NAMALWA (cell line): ENCODE data around the gene IFNAR1.
"Not testable (repeated sequence)": the region's sequence is repeated elsewhere in the genome, so short reads cannot be mapped to it uniquely, and the experiment has no call there.

ENCODE experiments used
- DNase-seq: peaks from one replicate; pipeline ENCODE4 v3.0.0-alpha.2; 2015; ENCODE audit warnings: low spot score

IFNAR1 gene

GRCh38 chr21:33377221-33377920 lies 52.6 kb downstream of the IFNAR1 start:
- no peak for DNase-seq

- no peak for DNase-seq
Observed at GRCh38 chr21:33378081-33378480, 53.3 kb downstream of the IFNAR1 start.

DNA sequence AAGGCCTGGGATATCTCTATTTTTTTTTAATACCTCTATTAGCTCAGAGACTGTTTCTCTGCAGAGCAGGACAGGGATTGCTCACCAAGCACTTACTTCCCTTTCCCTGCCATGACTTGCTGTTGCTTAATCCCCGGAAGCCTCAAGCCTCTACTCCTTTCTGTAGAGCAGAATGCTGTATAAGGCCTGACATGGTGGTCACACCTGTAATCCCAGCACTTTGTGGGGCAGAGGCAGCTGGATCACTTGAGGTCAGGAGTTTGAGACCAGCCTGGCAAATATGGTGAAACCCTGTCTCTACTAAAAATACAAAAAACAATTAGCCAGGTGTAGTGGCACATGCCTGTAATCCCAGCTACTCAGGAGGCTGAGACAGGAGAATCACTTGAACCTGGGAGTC lies 55.2 kb downstream of the IFNAR1 start:
- not testable (repeated sequence) for DNase-seq

GRCh38 chr21:33380483-33380998 lies 55.8 kb downstream of the IFNAR1 start:
- no peak for DNase-seq

DNA sequence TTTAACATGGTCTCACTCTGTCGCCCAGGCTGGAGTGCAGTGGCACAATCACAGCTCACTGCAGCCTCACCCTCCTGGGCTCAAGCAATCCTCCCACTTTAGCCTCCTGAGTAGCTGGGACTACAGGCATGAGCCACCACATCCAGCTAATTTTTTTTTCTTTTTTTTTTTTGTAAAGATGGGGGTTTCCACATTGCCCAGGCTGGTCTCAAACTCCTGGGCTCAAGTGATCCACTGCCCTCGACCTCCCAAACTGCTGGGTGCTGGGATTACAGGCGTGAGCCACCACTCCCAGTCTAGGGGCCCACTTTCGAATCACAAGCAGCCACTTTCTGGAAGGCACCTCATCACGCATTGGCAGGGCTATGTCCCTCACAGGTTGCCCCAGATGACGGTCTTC lies 56.6 kb downstream of the IFNAR1 start:
- not testable (repeated sequence) for DNase-seq

GRCh38 chr21:33383056-33383888 lies 58.5 kb downstream of the IFNAR1 start:
- peak; percentile 91 for DNase-seq

DNA sequence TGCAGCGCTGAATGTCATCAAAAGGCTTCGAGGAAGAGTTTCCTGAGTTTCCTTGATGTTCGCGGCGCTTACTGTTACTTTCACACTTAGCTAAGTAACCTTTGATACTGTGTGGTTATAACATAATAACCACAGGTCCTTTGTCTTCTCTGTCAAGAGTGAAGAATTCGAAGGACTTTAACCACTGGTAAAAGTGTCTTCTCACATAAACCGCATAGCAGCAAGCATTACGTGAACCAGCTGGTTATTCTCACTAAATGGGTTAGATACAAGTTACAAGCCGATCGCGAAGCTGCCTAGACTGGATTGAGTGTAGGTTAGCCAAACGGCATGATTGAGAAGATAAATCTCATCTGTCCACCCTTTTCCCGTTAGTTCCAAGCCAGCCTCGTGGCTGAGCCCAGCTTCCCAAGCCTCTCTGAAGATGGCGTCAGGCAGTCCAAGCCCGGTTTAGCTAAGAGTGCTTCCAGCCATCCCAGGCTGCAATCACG lies 60.1 kb downstream of the IFNAR1 start:
- DNase-seq, result no peak

DNA sequence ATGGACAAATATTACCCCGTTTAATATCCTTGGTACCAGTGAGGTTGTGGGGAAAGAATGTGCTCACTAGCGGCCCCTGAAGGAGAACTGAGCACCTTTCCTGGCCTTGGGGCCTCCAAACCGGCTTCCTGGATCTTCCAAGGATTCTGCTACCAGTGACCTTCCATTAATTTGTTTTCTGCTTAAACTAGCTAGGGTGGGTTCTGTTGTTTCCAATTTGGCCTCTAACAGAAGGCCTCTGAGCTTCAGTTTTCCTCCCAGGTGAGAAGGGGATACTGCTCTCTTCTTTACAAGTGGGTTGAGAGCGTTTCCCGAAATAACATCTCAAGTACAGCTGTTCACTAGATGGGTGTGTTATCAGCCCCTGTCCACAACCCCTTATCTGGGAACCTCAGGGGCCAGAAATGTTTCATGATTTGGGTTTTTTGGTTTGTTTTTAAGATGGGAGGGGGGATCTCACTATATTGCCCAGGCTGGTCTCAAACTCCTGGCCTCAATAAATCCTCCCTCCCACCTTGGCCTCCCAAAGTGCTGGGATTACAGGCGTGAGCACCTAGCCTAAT lies 61.5 kb downstream of the IFNAR1 start:
- DNase-seq, result no peak

DNA sequence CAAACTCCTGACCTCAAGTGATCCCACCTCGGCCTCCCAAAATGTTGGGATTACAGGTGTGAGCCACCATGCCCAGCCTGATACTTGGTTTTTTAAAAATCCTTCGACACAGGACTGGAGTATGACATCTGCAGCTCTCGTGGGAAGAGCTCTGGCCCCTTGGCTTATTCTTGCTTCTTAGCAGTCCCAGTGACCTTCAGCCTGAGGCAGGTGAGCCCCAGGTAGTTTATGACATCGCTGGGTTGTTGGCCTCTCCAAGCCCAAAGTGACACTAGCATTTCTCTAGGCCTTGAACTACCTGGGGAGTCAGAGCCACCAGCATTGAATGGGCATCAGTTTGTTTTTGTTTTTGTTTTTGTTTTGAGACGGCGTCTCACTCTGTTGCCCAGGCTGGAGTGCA lies 62.5 kb downstream of the IFNAR1 start:
- no peak for DNase-seq

- no peak for DNase-seq
Observed at GRCh38 chr21:33388188-33388587, 63.4 kb downstream of the IFNAR1 start.

DNA sequence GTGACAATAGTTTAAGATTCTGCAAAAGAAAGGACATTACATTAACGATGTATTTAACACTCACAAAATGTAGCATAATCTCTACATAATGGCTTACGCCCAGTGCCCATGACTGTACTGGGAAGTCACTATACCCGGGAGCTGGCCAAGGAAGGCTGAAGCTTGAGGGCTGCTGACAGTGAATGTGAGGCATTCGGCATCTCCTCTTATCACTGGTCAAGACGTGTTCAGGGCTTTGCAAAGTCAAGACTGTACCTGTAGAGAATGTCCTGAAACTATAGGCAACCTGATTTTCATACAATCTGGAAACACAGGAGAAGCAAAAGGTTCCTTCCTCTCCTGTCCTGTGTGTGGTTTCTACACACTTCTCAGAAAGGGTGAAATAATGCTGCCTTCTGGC lies 65.7 kb downstream of the IFNAR1 start:
- DNase-seq, result no peak

- no peak for DNase-seq
Observed at GRCh38 chr21:33391656-33392055, 66.9 kb downstream of the IFNAR1 start.

- no peak for DNase-seq
Observed at GRCh38 chr21:33392284-33392985, 67.7 kb downstream of the IFNAR1 start.

DNA sequence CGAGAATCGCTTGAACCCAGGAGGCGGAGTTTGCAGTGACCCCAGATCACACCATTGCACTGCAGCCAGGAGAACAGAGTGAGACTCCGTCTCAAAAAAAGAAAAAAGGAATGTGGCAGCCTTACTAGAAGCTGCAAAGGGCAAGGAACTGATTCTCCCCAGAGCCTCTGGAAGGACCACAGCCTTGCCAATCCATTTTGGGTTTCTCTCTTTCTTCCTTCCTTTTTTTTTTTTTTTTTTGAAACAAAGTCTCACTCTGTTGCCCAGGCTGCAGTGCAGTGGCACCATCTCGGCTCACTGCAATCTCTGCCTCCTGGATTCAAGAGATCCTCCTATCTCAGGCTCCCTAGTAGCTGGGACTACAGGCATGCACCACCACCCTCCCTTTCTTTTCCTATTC lies 68.6 kb downstream of the IFNAR1 start:
- DNase-seq, result no peak

DNA sequence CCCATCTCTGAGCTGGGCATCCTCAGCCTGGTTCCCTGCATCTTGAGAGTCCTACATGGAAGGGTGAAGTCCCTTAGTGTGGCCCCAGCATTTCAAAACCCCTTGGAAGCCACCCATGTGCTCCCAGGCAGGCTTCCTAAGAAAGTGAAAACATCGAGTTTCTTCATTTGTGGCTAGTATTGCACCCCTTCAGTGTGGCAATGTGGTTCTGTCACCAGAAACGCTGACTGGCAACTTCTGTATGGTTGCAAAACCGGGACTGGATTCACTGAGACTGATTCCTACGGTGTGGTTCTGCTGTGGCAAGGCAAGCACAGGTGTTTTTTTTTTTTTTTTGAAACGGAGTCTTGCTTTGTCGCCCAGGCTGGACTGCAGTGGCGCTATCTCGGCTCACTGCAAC lies 69.5 kb downstream of the IFNAR1 start:
- no peak for DNase-seq

- DNase-seq, result no peak
Observed at GRCh38 chr21:33395891-33396331, 71.1 kb downstream of the IFNAR1 start.

DNA sequence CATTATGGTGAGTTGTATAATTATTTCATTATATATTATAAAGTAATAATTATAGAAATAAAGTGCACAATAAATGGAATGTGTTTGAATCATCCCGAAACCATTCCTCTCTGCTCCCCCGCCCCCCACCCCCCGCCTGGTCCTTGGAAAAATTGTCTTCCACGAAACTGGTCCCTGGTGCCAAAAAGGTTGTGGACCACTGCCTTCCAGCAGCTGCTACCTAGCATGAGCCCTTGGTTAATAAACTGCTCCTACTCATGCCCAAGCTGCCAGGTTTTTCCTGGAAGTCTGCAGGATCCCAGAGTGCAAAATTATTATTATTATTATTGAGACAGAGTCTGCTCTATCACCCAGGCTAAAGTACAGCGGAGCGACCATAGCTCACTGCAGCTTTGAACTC lies 71.7 kb downstream of the IFNAR1 start:
- DNase-seq, result no peak

DNA sequence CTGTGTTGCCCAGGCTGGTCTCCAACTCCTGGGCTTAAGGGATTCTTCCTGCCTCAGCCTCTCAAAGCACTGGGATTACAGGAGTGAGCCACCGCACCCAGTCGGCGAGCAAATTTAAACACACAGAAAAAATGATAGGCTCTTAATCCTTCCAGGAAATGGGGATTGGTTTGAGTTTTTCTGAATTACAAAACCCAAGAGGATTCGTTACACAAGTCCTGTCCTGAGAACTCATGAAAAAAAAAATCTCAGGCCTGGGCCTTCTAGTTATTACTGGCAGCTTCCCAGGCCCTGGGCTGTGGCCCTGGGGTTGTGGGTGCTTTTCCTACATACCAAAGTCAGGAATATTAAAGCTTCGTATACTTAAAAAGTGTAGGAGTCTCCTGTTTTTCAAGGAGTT lies 72.2 kb downstream of the IFNAR1 start:
- DNase-seq, result no peak

DNA sequence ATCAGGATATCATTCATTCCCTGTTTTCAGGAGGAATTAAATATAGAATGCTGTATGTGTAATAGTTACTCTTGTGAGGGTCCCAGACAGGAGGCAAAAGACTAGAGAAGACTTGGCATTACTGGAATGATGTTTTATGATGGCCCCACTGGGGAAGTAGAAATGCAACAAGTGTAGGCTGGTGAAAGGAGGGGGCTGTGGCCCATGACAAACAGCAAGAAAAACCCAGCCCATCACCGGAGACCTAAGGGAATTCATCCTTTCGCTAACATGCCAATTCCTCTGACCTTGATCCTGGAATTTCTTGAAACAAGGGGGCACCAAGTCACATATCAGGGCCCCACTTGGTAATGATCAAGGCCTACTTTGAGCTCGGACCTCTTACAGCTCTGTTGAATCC lies 72.9 kb downstream of the IFNAR1 start:
- no peak for DNase-seq

GRCh38 chr21:33398361-33398760 lies 73.6 kb downstream of the IFNAR1 start:
- no peak for DNase-seq

DNA sequence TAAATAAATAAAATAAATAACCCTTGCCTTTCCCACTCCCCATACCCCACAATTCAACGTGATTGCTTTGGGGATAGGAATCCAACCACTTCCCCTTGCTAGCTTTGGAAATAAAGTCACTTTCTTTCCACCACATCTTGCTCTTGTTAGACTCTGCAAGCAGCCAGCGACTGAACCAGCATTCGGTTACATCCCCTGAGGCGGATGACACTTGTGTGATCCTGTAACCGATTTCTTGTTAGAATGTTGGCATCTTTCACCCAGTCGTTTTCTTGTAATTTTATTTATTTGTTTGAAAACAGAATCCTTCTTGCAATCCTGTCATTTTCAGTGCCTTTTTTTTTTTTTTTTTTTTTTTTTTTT lies 76.8 kb downstream of the IFNAR1 start:
- DNase-seq, result no peak
